Endothelial cell of umbilical vein (primary cell): ENCODE results near the gene TM9SF2.

Experiments used
- CTCF ChIP-seq, 2 donors: IDR thresholded peaks; 1 replicate in 1 of 2; 2 replicates in 1 of 2; pipeline ENCODE4 v1.5.1; 2011; ENCODE audit warnings: low read length in 2 of 2, mild to moderate bottlenecking in 2 of 2, moderate library complexity in 2 of 2, control low read depth in 1 of 2, inconsistent platforms in 1 of 2, low read depth in 1 of 2; ENCODE audit not compliant: insufficient read depth in 1 of 2; ENCODE audit errors: extremely low read depth in 1 of 2
- EZH2 ChIP-seq: IDR thresholded peaks from 2 replicates; pipeline ENCODE4 v1.6.1; 2012; ENCODE audit warnings: borderline replicate concordance, low read depth, mild to moderate bottlenecking, moderate library complexity, low read length, inconsistent platforms; ENCODE audit not compliant: severe bottlenecking
- FOS ChIP-seq: IDR thresholded peaks from 2 replicates; pipeline ENCODE4 v1.6.1; 2011; ENCODE audit warnings: mild to moderate bottlenecking, low read length, moderate library complexity, borderline replicate concordance; ENCODE audit not compliant: insufficient read depth
- GATA2 ChIP-seq: IDR thresholded peaks from 2 replicates; pipeline ENCODE4 v1.7.0; 2011; ENCODE audit warnings: low read depth, mild to moderate bottlenecking, moderate library complexity, mixed read lengths, low read length; ENCODE audit not compliant: insufficient read length, insufficient read depth
- MAX ChIP-seq: IDR thresholded peaks from 2 replicates; pipeline ENCODE4 v1.6.1; 2011; ENCODE audit not compliant: insufficient read depth, insufficient read length
- MYC ChIP-seq: IDR thresholded peaks from one replicate; pipeline ENCODE4 v1.6.1; 2011; ENCODE audit warnings: mild to moderate bottlenecking, low read depth, low read length
- POLR2A ChIP-seq: IDR thresholded peaks from 2 replicates; pipeline ENCODE4 v1.6.1; 2012; ENCODE audit warnings: low read depth, mild to moderate bottlenecking, control low read depth, low read length
- POLR2AphosphoS5 ChIP-seq: IDR thresholded peaks from 2 replicates; pipeline ENCODE4 v1.6.1; 2012; ENCODE audit warnings: low read depth, mild to moderate bottlenecking, control low read depth, low read length, moderate library complexity; ENCODE audit not compliant: insufficient read depth

GRCh38 chr13:99463646-99464397 is 37.5 kb upstream of the TM9SF2 start:
- TF ChIP-seq CTCF (IDR thresholded peaks at IDR 0.05; ENCODE audit: extremely low read depth in 1 of 2, insufficient read depth in 1 of 2, low read depth in 1 of 2, low read length in 2 of 2) (no peak), EZH2 (no peak), POLR2A (no peak), MAX (no peak), POLR2AphosphoS5 (no peak), MYC (no peak), FOS (no peak), GATA2 (no peak)
